HG03469 (cell line): ENCODE results near the gene MICALL2.
"Not testable (repeated sequence)": the region's sequence is repeated elsewhere in the genome, so short reads cannot be mapped to it uniquely, and the experiment has no call there.

Experiments used
- ATAC-seq: cut with Tn5 transposase; IDR thresholded peaks from one replicate; pipeline ENCODE4 v1.9.1; 2021; ENCODE audit warnings: mild to moderate bottlenecking, moderate library complexity, moderate number of reproducible peaks; ENCODE audit not compliant: unreplicated experiment

MICALL2 gene

DNA sequence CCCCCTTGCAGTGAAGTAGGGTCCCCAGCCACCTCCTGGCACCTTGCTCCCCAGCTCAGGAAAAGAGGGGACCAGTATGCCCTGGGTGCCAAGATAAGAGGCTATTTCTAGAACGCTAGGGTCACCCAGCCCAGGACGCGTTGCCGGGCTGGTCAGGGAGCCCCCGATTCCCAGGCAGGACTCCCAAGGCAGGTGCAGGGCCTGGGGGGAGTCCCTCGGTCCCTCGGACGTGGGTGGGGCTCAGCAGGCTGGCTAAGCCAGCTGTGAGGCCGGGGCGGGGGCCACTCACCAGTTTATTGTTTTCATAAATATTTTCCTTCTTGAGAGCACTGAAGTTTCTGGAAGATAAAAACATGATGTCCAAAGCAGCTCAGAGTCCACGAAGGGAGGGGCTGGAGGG lies 9.3 kb downstream of the MICALL2 start:
- no peak for ATAC-seq

DNA sequence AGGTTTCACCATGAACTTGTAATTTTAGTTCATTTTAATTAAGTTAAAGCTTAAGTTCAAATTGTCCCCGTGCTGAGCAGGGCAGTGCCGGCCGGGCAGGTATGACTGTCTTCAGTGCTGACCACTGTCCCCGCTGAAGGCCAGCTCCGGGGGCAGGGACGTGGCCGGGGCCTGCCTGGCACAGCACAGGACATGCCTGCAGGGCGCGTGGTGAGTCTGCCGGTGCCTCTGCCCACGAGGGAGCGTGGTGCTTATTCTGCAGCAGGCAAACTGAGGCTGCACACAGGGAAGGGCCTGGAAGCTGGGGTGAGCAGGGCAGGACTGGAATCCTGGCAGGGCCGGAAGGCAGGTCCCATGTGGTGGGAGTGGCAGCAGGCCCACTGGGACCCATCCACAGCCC lies 9.8 kb downstream of the MICALL2 start:
- no peak for ATAC-seq

- ATAC-seq, result no peak
Observed at GRCh38 chr7:1448958-1449357, 10.3 kb downstream of the MICALL2 start.

DNA sequence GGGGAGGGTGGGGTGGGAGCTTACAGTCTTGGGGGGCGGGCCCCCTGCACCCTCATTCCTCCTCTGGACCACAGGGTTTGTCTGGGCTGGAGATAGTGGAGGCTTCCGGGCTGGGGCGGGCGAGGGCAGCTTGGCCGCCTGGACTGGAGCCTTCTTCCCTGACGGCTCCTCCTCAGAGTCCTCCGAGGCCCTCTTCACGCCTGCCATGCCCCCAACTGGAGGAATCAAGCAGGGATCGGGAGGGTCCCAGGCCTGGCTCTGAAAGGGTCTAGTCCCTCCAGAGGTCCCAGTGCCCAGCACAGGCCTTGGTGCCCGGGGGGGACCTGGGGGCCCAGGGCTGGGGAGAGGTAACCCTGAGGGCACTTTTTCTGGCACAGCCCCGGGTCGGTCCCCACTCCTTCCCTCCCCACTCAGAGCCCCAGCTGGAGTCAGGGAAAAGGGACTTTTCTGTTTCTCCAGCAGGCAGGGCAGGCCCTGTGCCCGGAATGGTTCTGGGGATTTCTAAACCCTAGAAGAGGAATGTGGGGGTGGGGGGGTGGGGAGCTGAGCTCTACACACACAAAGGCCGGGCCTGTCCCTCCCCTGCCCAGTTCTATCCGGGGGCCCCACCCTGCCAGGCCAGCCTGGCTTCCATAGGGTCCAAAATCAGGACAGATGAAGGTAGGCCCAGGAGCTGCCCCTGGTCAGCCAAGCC lies 11.6 kb downstream of the MICALL2 start:
- ATAC-seq, result no peak

DNA sequence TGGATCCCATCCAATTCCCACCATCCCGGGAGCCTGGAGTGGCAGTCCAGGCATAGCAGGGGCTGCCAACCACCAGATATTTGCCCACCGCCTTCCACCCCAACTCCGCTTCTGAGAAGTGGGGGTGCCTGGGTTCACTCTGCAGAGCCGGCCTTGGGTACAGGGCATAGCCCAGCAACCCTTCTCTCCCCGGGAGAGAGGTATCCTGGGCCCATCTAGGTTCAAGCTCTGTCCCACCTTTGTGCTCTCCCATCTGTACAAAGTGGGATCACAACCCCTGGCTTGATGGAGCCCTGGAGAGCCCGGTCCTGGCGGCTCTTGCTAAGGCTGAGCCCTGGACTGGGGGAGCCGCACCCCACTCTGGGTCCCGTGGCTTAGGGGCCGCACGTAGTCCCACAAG lies 12.2 kb downstream of the MICALL2 start:
- ATAC-seq, result no peak

GRCh38 chr7:1446620-1447032 lies 12.6 kb downstream of the MICALL2 start:
- ATAC-seq, result no peak

GRCh38 chr7:1446026-1446425 lies 13.2 kb downstream of the MICALL2 start:
- not testable (repeated sequence) for ATAC-seq

DNA sequence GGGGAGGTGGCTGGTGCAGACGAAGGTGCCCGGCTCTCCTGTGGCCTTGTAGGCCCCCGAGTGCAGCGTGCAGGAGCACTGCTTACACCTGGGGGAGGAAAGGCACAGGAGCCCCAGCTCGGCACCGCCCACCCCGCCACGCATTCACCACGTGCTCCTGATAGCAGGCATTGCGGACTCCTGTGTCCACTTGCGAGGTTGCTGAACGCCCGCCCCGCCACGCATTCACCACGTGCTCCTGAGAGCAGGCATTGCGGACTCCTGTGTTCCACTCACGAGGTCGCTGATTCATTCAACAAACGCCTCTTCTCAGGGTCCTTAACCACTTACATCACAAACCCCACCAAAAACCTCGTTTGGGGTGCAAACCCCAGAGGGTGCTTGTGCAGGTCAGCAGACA lies 13.9 kb downstream of the MICALL2 start:
- ATAC-seq, result no peak

- ATAC-seq, result no peak
Observed at GRCh38 chr7:1444925-1445322, 14.3 kb downstream of the MICALL2 start.

GRCh38 chr7:1444214-1444924 lies 14.9 kb downstream of the MICALL2 start:
- no peak for ATAC-seq

- not testable (repeated sequence) for ATAC-seq
Observed at GRCh38 chr7:1443587-1444200, 15.6 kb downstream of the MICALL2 start.

DNA sequence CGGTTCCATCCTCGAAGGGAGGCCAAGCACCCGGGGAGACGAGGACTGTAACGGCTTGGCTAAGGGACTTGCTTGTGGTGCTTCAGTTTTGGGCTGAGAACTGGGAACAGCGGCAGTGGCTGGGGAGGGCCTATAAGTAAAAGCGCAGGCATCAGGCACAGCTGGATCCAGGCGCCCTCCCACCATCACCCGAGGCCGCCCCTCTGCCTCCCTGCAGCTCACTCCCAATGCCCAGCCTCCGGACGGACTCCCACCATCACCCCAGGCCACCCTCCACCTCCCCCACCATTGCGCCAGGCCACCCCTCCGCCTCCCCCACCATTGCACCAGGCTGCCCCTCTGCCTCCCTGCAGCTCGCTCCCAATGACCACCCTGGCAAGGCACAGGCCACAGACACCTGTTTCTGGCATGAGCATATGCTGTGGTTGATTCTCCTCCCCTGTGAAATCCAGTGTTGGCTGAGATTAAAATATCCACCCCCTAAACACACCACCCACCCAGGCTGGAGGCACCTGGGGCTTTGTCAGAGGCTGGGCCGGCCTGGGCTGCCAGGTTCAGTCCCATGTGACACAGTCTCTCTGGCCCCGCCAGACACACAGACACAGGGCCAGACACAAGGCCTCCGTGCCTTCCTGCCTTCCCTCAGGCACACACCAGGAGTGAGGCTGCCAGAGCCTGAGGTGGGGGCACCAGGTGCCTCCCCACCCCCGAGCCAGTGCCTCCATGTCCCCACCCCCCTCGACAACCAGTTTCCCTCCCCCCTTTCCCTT lies 16.7 kb downstream of the MICALL2 start:
- no peak for ATAC-seq

- ATAC-seq, result no peak
Observed at GRCh38 chr7:1441615-1442354, 17.5 kb downstream of the MICALL2 start.

- ATAC-seq, result no peak
Observed at GRCh38 chr7:1440620-1441019, 18.6 kb downstream of the MICALL2 start.

GRCh38 chr7:1439373-1440363 lies 19.6 kb downstream of the MICALL2 start:
- no peak for ATAC-seq

GRCh38 chr7:1438821-1439220 lies 20.4 kb downstream of the MICALL2 start:
- ATAC-seq, result no peak

GRCh38 chr7:1438208-1438607 lies 21.1 kb downstream of the MICALL2 start:
- ATAC-seq, result no peak

- ATAC-seq, result no peak
Observed at GRCh38 chr7:1437155-1437880, 22.0 kb downstream of the MICALL2 start.

DNA sequence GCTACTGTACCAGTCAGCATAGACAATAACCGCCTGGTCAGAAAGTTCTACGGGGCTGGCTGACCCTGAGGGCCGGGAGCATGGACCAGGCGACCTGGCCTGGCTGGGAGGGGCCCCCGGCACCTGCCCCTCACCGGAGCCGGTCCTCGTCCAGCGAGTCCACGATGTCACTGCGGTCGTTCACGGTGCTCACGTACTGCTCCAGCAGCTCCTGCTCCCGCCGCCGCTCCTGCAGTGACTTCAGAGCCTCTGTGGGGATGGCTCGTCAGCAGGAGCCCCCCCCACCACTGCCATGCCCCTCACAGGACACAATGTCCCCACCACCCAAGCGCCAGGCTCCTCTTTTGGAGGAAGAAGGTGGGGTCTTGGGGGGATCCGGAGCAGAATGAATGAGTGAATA lies 22.7 kb downstream of the MICALL2 start:
- ATAC-seq, result no peak
